Measurements from ENCODE around the gene TDRD3.
A peak's percentile ranks its signal among the peaks of the same experiment; 100 is the strongest.
"Not testable (repeated sequence)": the region's sequence is repeated elsewhere in the genome, so short reads cannot be mapped to it uniquely, and the experiment has no call there.

TDRD3 gene

DNA sequence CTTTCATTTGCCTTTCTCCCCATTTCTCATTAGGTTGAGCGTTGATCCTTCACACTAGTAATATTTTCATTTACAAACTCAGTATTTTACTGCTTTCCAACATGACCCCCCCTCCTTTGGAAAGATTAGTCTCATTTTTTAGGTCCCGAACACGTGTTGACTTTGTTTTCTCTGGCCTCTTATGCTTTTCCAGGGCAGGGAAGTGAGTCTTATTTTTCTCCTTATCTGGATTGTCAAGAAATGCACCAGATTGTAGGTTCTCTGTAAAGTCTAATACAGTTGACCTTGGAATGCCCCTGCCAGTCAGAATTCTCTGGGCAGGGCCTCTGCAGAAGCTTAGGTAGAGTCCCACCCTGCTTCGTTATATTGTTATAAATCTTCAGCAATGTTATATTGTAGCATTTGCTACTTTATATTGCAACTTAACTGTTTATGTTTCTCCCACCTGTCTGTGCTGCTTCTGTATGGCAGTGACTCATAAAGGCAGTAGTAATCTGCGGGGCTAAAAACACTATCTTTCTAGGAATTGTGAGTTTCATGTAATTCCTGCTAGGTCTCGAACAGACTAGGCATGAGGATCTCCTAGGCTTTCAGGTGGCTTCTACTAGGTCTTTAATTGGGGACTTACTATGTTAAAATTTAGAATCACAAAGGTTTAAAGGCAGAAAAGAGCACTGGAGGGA, 2.0 kb downstream of the TDRD3 start:
- no peak for DNase-seq

DNA sequence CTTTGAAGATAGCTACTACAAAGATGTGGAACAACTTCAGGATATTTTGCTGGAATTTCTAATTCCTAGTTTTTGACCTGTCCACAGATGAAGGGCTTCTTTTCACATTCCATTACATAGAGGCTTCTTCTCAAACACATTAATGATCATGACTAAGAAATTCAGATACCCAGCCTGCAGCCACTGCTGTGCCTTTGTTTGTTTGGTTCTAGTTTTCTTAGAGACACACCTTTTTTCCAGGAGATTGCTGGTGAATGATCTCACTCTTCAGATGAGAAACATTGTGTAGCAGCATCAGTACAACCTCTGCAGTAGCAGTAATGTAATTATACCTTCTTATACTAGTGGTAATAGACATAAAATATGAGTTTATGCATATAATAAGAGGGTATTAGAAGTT, 5.0 kb downstream of the TDRD3 start:
- DNase-seq = no peak

DNA sequence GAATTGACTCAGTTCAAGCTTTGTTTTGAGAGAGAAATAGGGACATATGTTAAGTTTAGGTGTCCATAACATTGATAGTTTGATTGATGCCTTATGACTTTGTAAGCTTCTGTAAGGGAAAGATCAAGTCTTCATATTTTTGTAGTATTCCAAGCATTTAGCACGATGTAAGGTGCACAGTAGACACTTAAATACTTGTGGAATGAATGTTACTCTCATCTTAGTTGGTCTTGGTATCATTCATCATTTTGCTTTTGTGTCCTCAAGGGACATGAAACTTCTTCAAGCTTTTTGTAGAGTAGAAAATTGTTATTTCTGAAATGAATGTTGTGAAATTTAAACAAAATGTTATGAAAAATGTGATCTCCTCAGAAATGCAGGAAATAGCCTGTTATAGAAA, 10.1 kb downstream of the TDRD3 start:
- no peak for DNase-seq

DNA sequence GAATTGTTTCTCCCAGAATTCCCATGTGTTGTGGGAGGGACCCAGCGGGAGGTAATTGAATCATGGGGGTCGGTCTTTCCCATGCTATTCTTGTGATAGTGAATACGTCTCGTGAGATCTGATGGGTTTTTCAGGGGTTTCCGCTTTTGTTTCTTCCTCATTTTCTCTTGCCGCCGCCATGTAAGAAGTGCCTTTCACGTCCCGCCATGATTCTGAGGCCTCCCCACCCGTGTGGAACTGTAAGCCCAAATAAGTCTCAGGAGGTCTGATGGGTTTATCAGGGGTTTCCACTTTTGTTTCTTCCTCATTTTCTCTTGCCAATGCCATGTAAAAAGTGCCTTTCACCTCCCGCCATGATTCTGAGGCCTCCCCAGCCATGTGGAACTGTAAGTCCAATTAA, 10.8 kb downstream of the TDRD3 start:
- not testable (repeated sequence) for DNase-seq

- not testable (repeated sequence) for DNase-seq
Observed at GRCh38 chr13:60409574-60410292, 12.7 kb downstream of the TDRD3 start.

- DNase-seq = no peak
Observed at GRCh38 chr13:60410299-60410698, 13.3 kb downstream of the TDRD3 start.

DNA sequence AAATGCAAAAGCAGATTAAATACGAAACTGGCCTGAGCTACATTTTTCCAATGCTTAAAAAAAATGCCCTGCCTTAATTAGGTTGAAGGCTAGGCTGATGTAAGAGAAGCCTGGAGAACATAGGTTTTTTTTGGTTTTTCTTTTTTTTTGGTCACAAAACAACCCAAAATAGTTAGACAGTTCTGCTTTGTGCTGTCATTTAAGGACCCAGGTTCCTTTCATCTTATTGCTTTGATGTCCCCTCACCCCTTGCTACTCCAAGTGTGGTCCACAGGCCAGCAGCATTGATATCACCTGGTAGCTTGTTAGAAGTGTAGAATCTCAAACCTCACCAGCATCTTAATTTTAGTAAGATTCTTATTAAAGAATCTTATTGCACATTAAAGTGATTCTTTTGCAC, 14.4 kb downstream of the TDRD3 start:
- no peak for DNase-seq

DNA sequence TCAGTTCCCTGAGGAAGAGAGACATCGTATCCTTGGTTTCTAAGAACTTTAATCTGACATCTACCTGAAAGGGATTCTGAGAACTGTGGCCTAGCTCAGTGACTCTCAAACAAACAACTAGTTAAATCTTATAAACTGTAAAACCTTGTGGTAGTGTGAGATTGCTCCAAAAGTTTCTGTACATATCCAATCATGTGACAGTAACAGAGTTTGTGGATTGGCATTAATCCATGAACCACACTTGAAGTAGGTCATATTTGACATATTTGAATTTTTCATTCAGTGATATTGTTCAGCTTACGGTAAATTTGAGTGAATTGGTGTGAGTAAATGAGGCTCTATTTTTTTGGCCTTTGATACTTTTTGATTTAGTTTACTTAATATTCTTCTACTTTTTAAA, 15.0 kb downstream of the TDRD3 start:
- DNase-seq = no peak

DNA sequence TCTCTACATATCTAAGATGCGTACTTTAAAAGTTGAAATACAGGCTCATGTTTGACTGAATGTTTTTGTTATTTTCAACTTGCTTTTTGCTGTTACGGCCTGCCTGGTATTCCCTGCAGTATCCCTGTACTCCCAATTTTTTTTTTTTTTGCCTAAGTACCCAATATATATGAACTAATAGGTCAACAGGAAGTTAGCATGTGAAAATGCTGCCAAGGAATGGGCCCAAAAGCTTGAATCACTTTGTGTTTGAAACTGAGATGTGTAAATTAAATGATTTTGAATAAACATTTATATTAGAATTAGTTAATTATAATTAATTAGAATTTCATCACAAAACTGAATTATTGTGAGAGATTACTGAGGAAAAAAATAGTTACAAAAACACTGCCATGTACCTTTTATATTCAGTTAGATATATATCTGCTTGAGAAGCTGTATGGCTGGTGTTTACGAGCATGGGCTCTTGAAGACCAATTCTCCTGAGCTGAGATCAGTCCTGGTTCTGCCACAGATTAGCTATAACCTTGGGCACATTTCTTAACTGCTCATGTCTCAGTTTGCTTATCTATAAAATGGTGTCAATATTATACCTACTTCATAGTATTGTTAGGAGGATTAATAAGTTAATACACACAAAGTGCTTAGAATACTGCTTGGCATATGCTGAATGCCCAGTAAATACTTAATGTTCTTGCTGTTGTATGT, 16.0 kb downstream of the TDRD3 start:
- DNase-seq = no peak

GRCh38 chr13:60414177-60414576, 17.2 kb downstream of the TDRD3 start:
- no peak for DNase-seq

DNA sequence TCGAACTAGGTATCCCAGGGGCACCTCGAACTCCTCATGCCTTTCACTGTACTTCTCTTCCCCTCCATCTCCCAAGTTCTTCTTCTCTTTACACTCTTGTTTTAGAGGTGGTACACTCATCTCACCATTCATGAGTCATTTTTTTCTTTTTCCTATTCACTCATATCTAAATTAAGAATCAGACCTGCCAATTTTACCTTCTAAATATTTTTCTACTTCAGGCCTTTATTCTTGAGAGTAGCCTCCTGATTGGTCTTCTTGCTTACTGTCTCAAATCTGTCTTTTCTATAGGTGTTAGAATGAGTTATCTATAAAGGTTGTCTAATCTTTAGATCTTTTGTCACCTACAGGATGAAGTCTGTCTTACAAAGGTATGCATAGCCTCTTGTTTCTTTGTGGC, 20.7 kb downstream of the TDRD3 start:
- DNase-seq = no peak

GRCh38 chr13:60418954-60419353, 21.9 kb downstream of the TDRD3 start:
- DNase-seq = no peak

GRCh38 chr13:60425332-60425731, 28.3 kb downstream of the TDRD3 start:
- no peak for DNase-seq

- no peak for DNase-seq
Observed at GRCh38 chr13:60426075-60426474, 29.1 kb downstream of the TDRD3 start.

DNA sequence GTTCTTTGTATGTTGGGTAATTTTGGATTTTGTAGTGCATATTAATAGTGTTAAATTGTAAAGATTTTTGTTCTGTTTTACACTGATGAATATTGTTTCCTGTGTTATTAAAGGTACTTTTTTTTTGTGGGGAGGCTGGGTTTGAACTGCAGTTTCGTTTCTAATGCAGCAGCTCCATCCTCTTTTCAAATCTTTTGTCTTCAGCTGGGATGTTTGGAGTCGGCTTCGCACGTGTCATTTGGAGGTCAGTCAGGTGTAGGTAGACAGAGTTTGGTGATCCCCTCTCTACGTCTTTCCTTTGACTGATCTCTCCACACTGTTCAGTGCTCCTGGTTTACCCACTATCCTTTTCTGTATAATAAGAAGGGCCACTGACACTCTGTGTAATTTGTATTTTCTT, 30.3 kb downstream of the TDRD3 start:
- DNase-seq = no peak

GRCh38 chr13:60431108-60431700, 34.2 kb downstream of the TDRD3 start:
- DNase-seq = peak; percentile 43 to 56

DNA sequence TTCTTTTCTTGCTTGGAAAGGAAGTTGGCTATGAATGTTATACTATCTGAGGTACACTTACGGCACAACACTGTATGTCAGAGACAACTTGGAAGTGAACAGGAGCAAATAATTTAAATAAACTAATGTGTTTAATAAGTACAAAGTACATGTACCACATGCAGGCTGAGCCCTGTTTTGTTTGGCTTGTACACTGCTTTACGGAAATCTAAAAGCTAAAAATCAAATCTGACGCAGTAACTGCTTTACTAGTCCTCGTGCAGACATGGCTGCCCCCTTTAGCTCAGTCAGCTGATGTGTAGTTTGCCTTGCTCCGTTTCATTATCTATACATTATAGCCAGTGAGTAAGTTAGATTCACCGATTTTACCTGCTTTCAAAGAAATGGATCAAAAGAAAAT, 36.5 kb downstream of the TDRD3 start:
- DNase-seq = no peak

GRCh38 chr13:60435762-60436374, 38.8 kb downstream of the TDRD3 start:
- DNase-seq = no peak

DNA sequence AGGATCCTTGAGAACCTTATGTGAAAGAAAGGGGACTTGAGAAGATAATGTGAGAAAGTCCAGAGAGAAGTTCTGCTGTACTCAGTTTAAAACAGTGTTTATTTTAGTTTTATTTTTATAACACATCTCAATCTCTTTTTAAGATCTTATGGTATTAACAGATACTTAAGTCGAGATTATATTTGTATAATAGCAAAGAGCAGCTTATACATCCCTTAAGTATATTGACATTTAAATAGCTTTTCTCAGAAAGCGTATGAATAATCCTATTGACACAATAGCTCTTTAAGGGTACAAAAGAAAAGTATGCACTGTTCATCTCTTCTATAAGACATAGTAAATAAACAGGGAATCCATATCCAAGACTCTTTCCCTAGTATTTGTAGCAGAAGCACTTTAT, 42.2 kb downstream of the TDRD3 start:
- no peak for DNase-seq

DNA sequence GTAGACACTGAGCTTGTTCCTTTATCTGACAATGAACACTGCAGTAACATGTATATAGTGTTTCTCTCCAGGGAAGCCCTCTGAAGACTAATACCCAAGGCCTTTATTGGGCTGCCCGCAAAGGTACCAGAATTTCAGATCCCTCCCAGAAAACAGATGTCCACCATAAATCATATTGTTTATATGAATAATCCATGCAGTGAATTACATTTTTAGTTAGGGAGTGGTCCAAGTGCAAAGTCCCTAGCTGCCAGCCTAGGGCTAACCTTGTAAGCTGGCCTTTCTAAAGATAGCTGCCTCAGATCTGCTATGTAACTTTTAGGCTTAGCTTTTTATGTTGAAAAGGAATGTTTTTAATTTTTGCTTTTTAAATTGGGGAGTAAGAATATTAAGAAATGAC, 44.7 kb downstream of the TDRD3 start:
- DNase-seq = no peak

GRCh38 chr13:60448907-60449510, 52.0 kb downstream of the TDRD3 start:
- peak; percentile 15 to 20 for DNase-seq

DNA sequence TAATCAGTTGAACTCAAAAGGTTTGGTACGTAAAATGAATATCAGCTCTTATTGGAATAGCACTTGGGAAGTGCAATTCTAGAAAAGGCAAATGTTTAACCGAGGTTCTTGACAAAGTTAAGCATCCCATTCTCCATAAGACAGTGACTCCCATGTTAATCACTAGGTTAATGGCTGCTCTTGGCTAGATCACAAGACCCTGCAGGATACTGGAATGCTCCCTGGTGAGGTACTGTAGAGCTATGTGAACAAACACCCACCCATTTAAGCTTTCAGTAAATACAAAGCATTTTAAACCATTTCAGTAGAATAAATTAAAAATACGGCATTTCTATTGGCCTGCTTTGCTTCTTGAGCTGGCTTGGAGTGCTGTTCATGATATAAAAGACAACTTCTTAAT, 56.5 kb downstream of the TDRD3 start:
- no peak for DNase-seq

GRCh38 chr13:60454425-60454824, 57.4 kb downstream of the TDRD3 start:
- no peak for DNase-seq

Data from NCI-H2081 (cell line).